HAP-1 (cell line): Measurements from ENCODE around the gene CDCA4.

Experiments
- DNase-seq, 2 experiments: peaks; one replicate each; pipeline ENCODE4 v3.0.0-alpha.2; 2016 to 2020; ENCODE audit warnings: low spot score in 2 of 2
- H3K27me3 ChIP-seq: fragments of 250-450 bp; sonication (Bioruptor Pico); 2 replicates; pipeline ENCODE4 v1.5.1; 2020; ENCODE audit warnings: low read depth, mild to moderate bottlenecking, moderate library complexity
- H3K36me3 ChIP-seq: fragments of 250-450 bp; sonication (Bioruptor Pico); replicated peaks from 2 replicates; pipeline ENCODE4 v1.5.1; 2020; ENCODE audit warnings: mild to moderate bottlenecking
- H3K4me1 ChIP-seq: fragments of 250-450 bp; sonication (Bioruptor Pico); 2 replicates; pipeline ENCODE4 v1.5.1; 2020; ENCODE audit warnings: mild to moderate bottlenecking
- H3K4me3 ChIP-seq: fragments of 250-450 bp; sonication (Bioruptor Pico); 2 replicates; pipeline ENCODE4 v1.5.1; 2020; ENCODE audit warnings: mild to moderate bottlenecking, moderate library complexity
- H3K9me3 ChIP-seq: fragments of 250-450 bp; sonication (Bioruptor Pico); 2 replicates; pipeline ENCODE4 v1.5.1; 2020; ENCODE audit warnings: mild to moderate bottlenecking, moderate library complexity
- in situ Hi-C: fragments of 300-500 bp; cut with MboI; formaldehyde crosslinking; loops from 3 replicates; pipeline ENCODE4 v1.14.3; 2020; ENCODE audit warnings: low sequenced_read_pairs, inconsistent platforms, mixed read lengths

The CDCA4 gene

GRCh38 chr14:105023144-105023543, 2.3 kb upstream of the CDCA4 start:
- no peak for DNase-seq

GRCh38 chr14:105022276-105022670, 1.4 kb upstream of the CDCA4 start:
- in situ Hi-C loops: no loop called here
- H3K27me3 ChIP-seq: no peaks in the 10 kb centered on the region
- H3K4me3 ChIP-seq: peak overlapping the region; percentile 60
- H3K4me1 ChIP-seq: peaks cover 9% of the 10 kb centered on the region
- peaks cover 27% of the 10 kb centered on the region for H3K36me3 ChIP-seq
- DNase-seq: no peak
- no peaks in the 10 kb centered on the region for H3K9me3 ChIP-seq

More at GRCh38 chr14:105023144-105023543, 2.3 kb upstream of the CDCA4 start:
- Histone ChIP-seq H3K36me3 (peaks cover 23% of the 10 kb centered on the region), H3K4me1 (peaks cover 3% of the 10 kb centered on the region), H3K9me3 (no peaks in the 10 kb centered on the region), H3K27me3 (no peaks in the 10 kb centered on the region), H3K4me3 (no peak overlapping the region)
- in situ Hi-C loops: no loop called here

GRCh38 chr14:105021656-105022275, 883 bp upstream of the CDCA4 start:
- H3K9me3 ChIP-seq: no peaks in the 10 kb centered on the region
- DNase-seq: peak; percentile 66 to 78
- no peaks in the 10 kb centered on the region for H3K27me3 ChIP-seq
- in situ Hi-C loops: no loop called here
- H3K36me3 ChIP-seq: peaks cover 28% of the 10 kb centered on the region
- H3K4me1 ChIP-seq: peaks cover 12% of the 10 kb centered on the region
- H3K4me3 ChIP-seq: peak overlapping the region; percentile 60

- in situ Hi-C loops: no loop called here
These were observed 745 bp downstream of the CDCA4 start for GRCh38 chr14:105019861-105020814.

GRCh38 chr14:105018414-105018813, 2.5 kb downstream of the CDCA4 start:
- Histone ChIP-seq H3K4me3 (peak overlapping the region; percentile 83), H3K27me3 (no peaks in the 10 kb centered on the region), H3K4me1 (peaks cover 40% of the 10 kb centered on the region), H3K9me3 (no peaks in the 10 kb centered on the region), H3K36me3 (peaks cover 38% of the 10 kb centered on the region)
- in situ Hi-C loops: no loop called here
- peak in 1 of 2 experiments; percentile 33 for DNase-seq

More at GRCh38 chr14:105019861-105020814, 745 bp downstream of the CDCA4 start:
- DNase-seq: peak in 1 of 2 experiments; percentile 41
- peak overlapping the region; percentile 83 for H3K4me3 ChIP-seq
- H3K27me3 ChIP-seq: no peaks in the 10 kb centered on the region
- peaks cover 28% of the 10 kb centered on the region for H3K4me1 ChIP-seq
- peaks cover 37% of the 10 kb centered on the region for H3K36me3 ChIP-seq
- H3K9me3 ChIP-seq: no peaks in the 10 kb centered on the region

GRCh38 chr14:105015905-105016304, 5.0 kb downstream of the CDCA4 start:
- DNase-seq: no peak
- H3K27me3 ChIP-seq: no peaks in the 10 kb centered on the region
- no peak overlapping the region for H3K4me3 ChIP-seq
- H3K9me3 ChIP-seq: no peaks in the 10 kb centered on the region
- H3K36me3 ChIP-seq: peaks cover 62% of the 10 kb centered on the region
- in situ Hi-C loops: no loop called here
- H3K4me1 ChIP-seq: peaks cover 40% of the 10 kb centered on the region

GRCh38 chr14:105015242-105015641, 5.6 kb downstream of the CDCA4 start:
- no peaks in the 10 kb centered on the region for H3K9me3 ChIP-seq
- no peak overlapping the region; the same call in none of the 2 replicates for H3K4me3 ChIP-seq
- peaks cover 40% of the 10 kb centered on the region for H3K4me1 ChIP-seq
- DNase-seq: peak in 1 of 2 experiments; percentile 22
- no peaks in the 10 kb centered on the region for H3K27me3 ChIP-seq
- in situ Hi-C loops: no loop called here
- peaks cover 65% of the 10 kb centered on the region for H3K36me3 ChIP-seq

- peak; percentile 73 to 92 for DNase-seq
- no peak overlapping the region for H3K4me3 ChIP-seq
- H3K36me3 ChIP-seq: peaks cover 65% of the 10 kb centered on the region
- no peaks in the 10 kb centered on the region for H3K27me3 ChIP-seq
- H3K9me3 ChIP-seq: no peaks in the 10 kb centered on the region
- in situ Hi-C loops: no loop called here
- peaks cover 40% of the 10 kb centered on the region for H3K4me1 ChIP-seq
These were observed 6.3 kb downstream of the CDCA4 start for GRCh38 chr14:105014631-105015030.

- peaks cover 64% of the 10 kb centered on the region for H3K36me3 ChIP-seq
- no peaks in the 10 kb centered on the region for H3K9me3 ChIP-seq
- peaks cover 40% of the 10 kb centered on the region for H3K4me1 ChIP-seq
- H3K27me3 ChIP-seq: no peaks in the 10 kb centered on the region
- DNase-seq: no peak
- in situ Hi-C loops: no loop called here
- H3K4me3 ChIP-seq: no peak overlapping the region
These were observed 6.9 kb downstream of the CDCA4 start for GRCh38 chr14:105014032-105014431.

GRCh38 chr14:105013150-105013785, 7.6 kb downstream of the CDCA4 start:
- Histone ChIP-seq H3K4me1 (peaks cover 38% of the 10 kb centered on the region), H3K36me3 (peaks cover 64% of the 10 kb centered on the region), H3K9me3 (no peaks in the 10 kb centered on the region), H3K4me3 (no peak overlapping the region), H3K27me3 (no peaks in the 10 kb centered on the region)
- in situ Hi-C loops: no loop called here
- DNase-seq: no peak

GRCh38 chr14:105012171-105012985, 8.5 kb downstream of the CDCA4 start:
- H3K4me3 ChIP-seq: no peak overlapping the region
- H3K36me3 ChIP-seq: peaks cover 68% of the 10 kb centered on the region
- no peaks in the 10 kb centered on the region for H3K27me3 ChIP-seq
- no peaks in the 10 kb centered on the region for H3K9me3 ChIP-seq
- H3K4me1 ChIP-seq: peaks cover 33% of the 10 kb centered on the region
- no peak for DNase-seq
- in situ Hi-C loops: no loop called here

- peaks cover 67% of the 10 kb centered on the region for H3K36me3 ChIP-seq
- no peak for DNase-seq
- no peaks in the 10 kb centered on the region for H3K27me3 ChIP-seq
- H3K4me3 ChIP-seq: no peak overlapping the region
- peaks cover 26% of the 10 kb centered on the region for H3K4me1 ChIP-seq
- in situ Hi-C loops: no loop called here
- H3K9me3 ChIP-seq: no peaks in the 10 kb centered on the region
These were observed 9.4 kb downstream of the CDCA4 start for GRCh38 chr14:105011312-105011990.

GRCh38 chr14:105010891-105011291, 10.0 kb downstream of the CDCA4 start:
- H3K9me3 ChIP-seq: no peaks in the 10 kb centered on the region
- in situ Hi-C loops: no loop called here
- H3K27me3 ChIP-seq: no peaks in the 10 kb centered on the region
- DNase-seq: no peak
- H3K4me3 ChIP-seq: no peak overlapping the region
- H3K36me3 ChIP-seq: peaks cover 66% of the 10 kb centered on the region
- peaks cover 20% of the 10 kb centered on the region for H3K4me1 ChIP-seq
